PC-3 (cell line): ENCODE measurements around the gene GJE1.

Source experiments
- EZH2 ChIP-seq: fragments of 300-600 bp; sonication (generic); IDR thresholded peaks from one replicate; pipeline ENCODE4 v1.6.1; 2017; ENCODE audit warnings: antibody characterized with exemption, mild to moderate bottlenecking, low read length; ENCODE audit not compliant: unreplicated experiment
- EZH2phosphoT487 ChIP-seq: fragments of 300-600 bp; sonication (generic); IDR thresholded peaks from 2 replicates; pipeline ENCODE4 v1.6.1; 2018; ENCODE audit warnings: mild to moderate bottlenecking, antibody characterized with exemption, low read length, borderline replicate concordance
- TF ChIP-seq, protein P1 (sequence below): fragments of 300-600 bp; sonication (generic); conservative IDR thresholded peaks from 2 replicates; pipeline ENCODE4 v1.5.1; 2017; ENCODE audit warnings: antibody characterized with exemption, low read depth, mild to moderate bottlenecking, low read length

DNA sequence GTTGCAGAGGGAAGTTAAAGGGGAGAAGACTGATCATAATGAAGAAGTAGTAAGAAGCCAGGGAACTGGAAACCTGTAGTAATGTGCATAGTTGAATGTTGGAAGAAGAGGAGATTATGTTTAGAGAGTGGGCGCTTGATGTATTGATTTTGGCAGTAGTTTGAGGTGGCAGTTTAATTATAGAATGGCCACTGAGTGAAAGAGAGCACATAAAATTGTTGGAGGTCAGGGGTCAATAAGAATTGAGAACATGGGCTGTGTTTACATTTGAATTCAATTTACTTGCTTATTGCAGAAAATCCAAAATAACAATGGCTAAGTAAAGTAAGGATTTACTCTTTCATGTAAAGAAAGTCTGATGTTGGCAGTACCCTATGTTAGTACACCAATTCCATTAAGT, 30.1 kb downstream of the GJE1 start:
- TF ChIP-seq, protein P1, sequence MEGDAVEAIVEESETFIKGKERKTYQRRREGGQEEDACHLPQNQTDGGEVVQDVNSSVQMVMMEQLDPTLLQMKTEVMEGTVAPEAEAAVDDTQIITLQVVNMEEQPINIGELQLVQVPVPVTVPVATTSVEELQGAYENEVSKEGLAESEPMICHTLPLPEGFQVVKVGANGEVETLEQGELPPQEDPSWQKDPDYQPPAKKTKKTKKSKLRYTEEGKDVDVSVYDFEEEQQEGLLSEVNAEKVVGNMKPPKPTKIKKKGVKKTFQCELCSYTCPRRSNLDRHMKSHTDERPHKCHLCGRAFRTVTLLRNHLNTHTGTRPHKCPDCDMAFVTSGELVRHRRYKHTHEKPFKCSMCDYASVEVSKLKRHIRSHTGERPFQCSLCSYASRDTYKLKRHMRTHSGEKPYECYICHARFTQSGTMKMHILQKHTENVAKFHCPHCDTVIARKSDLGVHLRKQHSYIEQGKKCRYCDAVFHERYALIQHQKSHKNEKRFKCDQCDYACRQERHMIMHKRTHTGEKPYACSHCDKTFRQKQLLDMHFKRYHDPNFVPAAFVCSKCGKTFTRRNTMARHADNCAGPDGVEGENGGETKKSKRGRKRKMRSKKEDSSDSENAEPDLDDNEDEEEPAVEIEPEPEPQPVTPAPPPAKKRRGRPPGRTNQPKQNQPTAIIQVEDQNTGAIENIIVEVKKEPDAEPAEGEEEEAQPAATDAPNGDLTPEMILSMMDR = no peak
- TF ChIP-seq EZH2 (no peak), EZH2phosphoT487 (no peak)
